ENCODE measurements around the gene ITPR1. TPM values are rescaled to one million over a fixed set of nuclear protein-coding genes. Genes with fewer than 3 reads are reported as not detected.
A peak's percentile ranks its signal among the peaks of the same experiment; 100 is the strongest.

ITPR1 gene
- total RNA-seq, 2 donors from 2014 or later, result 119 to 177 TPM

- Mint-ChIP-seq H3K4me1 (ENCODE audit: low read depth in 2 of 2) (peaks cover 49 to 59% of the 10 kb centered on the region in 2 donors), H3K27ac (peak overlapping the region; percentile 94 to 97), H3K4me3 (peak overlapping the region; percentile 92), H3K27me3 (no peaks in the 10 kb centered on the region), H3K36me3 (no peaks in the 10 kb centered on the region), H3K9me3 (peaks cover 4% of the 10 kb centered on the region)
- ATAC-seq (peak in 1 of 2 donors; percentile 20), DNase-seq (ENCODE audit: low spot score) (no peak)
Observed at GRCh38 chr3:4508048-4508981, 15.2 kb downstream of the ITPR1 start.

- no peak for DNase-seq (ENCODE audit: low spot score)
- ATAC-seq, result no peak
- Mint-ChIP-seq H3K4me1 (ENCODE audit: low read depth in 2 of 2) (peaks cover 43 to 51% of the 10 kb centered on the region in 2 donors), H3K27me3 (no peaks in the 10 kb centered on the region), H3K9me3 (peaks cover 4% of the 10 kb centered on the region), H3K27ac (peak overlapping the region in 1 of 2 donors; percentile 94), H3K36me3 (no peaks in the 10 kb centered on the region), H3K4me3 (no peak overlapping the region)
Observed at GRCh38 chr3:4509043-4509442, 15.9 kb downstream of the ITPR1 start.

GRCh38 chr3:4509983-4510755 is 17.0 kb downstream of the ITPR1 start:
- Mint-ChIP-seq H3K4me3 (no peak overlapping the region), H3K27ac (peak overlapping the region in 1 of 2 donors; percentile 94), H3K9me3 (peaks cover 4% of the 10 kb centered on the region), H3K27me3 (no peaks in the 10 kb centered on the region), H3K4me1 (ENCODE audit: low read depth in 2 of 2) (peaks cover 32 to 41% of the 10 kb centered on the region in 2 donors), H3K36me3 (no peaks in the 10 kb centered on the region)
- no peak for DNase-seq (ENCODE audit: low spot score)
- ATAC-seq, result no peak

- peak overlapping the region in 1 of 2 donors; percentile 24 for H3K27ac Mint-ChIP-seq
- no peaks in the 10 kb centered on the region for H3K9me3 Mint-ChIP-seq
- H3K4me3 Mint-ChIP-seq, result no peak overlapping the region
- peaks cover 17 to 26% of the 10 kb centered on the region in 2 donors for H3K4me1 Mint-ChIP-seq (ENCODE audit: low read depth in 2 of 2)
- ATAC-seq, result no peak
- no peak for DNase-seq (ENCODE audit: low spot score)
- H3K27me3 Mint-ChIP-seq, result no peaks in the 10 kb centered on the region
- no peaks in the 10 kb centered on the region for H3K36me3 Mint-ChIP-seq
Observed at GRCh38 chr3:4511491-4512262, 18.5 kb downstream of the ITPR1 start.

- Mint-ChIP-seq H3K27ac (no peak overlapping the region), H3K36me3 (no peaks in the 10 kb centered on the region), H3K4me1 (ENCODE audit: low read depth in 2 of 2) (peaks cover 11 to 21% of the 10 kb centered on the region in 2 donors), H3K27me3 (no peaks in the 10 kb centered on the region), H3K4me3 (no peak overlapping the region), H3K9me3 (no peaks in the 10 kb centered on the region)
- no peak for ATAC-seq
- DNase-seq (ENCODE audit: low spot score), result no peak
Observed at GRCh38 chr3:4512895-4513616, 19.9 kb downstream of the ITPR1 start.

GRCh38 chr3:4514321-4514720 is 21.2 kb downstream of the ITPR1 start:
- H3K27me3 Mint-ChIP-seq, result no peaks in the 10 kb centered on the region
- H3K4me3 Mint-ChIP-seq, result no peak overlapping the region
- DNase-seq (ENCODE audit: low spot score) (no peak), ATAC-seq (no peak)
- no peak overlapping the region for H3K27ac Mint-ChIP-seq
- H3K9me3 Mint-ChIP-seq, result no peaks in the 10 kb centered on the region
- no peaks in the 10 kb centered on the region for H3K36me3 Mint-ChIP-seq
- peaks cover 20 to 26% of the 10 kb centered on the region in 2 donors for H3K4me1 Mint-ChIP-seq (ENCODE audit: low read depth in 2 of 2)

GRCh38 chr3:4514916-4515315 is 21.8 kb downstream of the ITPR1 start:
- Mint-ChIP-seq H3K36me3 (no peaks in the 10 kb centered on the region), H3K4me1 (ENCODE audit: low read depth in 2 of 2) (peaks cover 26 to 29% of the 10 kb centered on the region in 2 donors), H3K9me3 (no peaks in the 10 kb centered on the region), H3K4me3 (no peak overlapping the region), H3K27me3 (no peaks in the 10 kb centered on the region), H3K27ac (peak overlapping the region in 1 of 2 donors; percentile 47)
- no peak for ATAC-seq
- DNase-seq (ENCODE audit: low spot score), result no peak

GRCh38 chr3:4515916-4516579 is 22.9 kb downstream of the ITPR1 start:
- Mint-ChIP-seq H3K4me1 (ENCODE audit: low read depth in 2 of 2) (peaks cover 30 to 35% of the 10 kb centered on the region in 2 donors), H3K27me3 (no peaks in the 10 kb centered on the region), H3K36me3 (no peaks in the 10 kb centered on the region), H3K9me3 (no peaks in the 10 kb centered on the region), H3K27ac (no peak overlapping the region), H3K4me3 (no peak overlapping the region)
- DNase-seq (ENCODE audit: low spot score) (no peak), ATAC-seq (no peak)

- H3K27me3 Mint-ChIP-seq, result no peaks in the 10 kb centered on the region
- no peaks in the 10 kb centered on the region for H3K36me3 Mint-ChIP-seq
- H3K9me3 Mint-ChIP-seq, result no peaks in the 10 kb centered on the region
- peak overlapping the region; percentile 74 to 95 for H3K27ac Mint-ChIP-seq
- H3K4me3 Mint-ChIP-seq, result no peak overlapping the region
- no peak for ATAC-seq
- DNase-seq (ENCODE audit: low spot score), result no peak
- peaks cover 27 to 35% of the 10 kb centered on the region in 2 donors for H3K4me1 Mint-ChIP-seq (ENCODE audit: low read depth in 2 of 2)
Observed at GRCh38 chr3:4517093-4517492, 23.9 kb downstream of the ITPR1 start.

GRCh38 chr3:4517643-4518311 is 24.6 kb downstream of the ITPR1 start:
- Mint-ChIP-seq H3K27me3 (no peaks in the 10 kb centered on the region), H3K27ac (peak overlapping the region; percentile 74 to 95), H3K4me3 (peak overlapping the region; percentile 67), H3K9me3 (no peaks in the 10 kb centered on the region), H3K36me3 (no peaks in the 10 kb centered on the region), H3K4me1 (ENCODE audit: low read depth in 2 of 2) (peaks cover 27 to 35% of the 10 kb centered on the region in 2 donors)
- no peak for DNase-seq (ENCODE audit: low spot score)
- ATAC-seq, result no peak

GRCh38 chr3:4520033-4520816 is 27.1 kb downstream of the ITPR1 start:
- no peak for ATAC-seq
- Mint-ChIP-seq H3K36me3 (no peaks in the 10 kb centered on the region), H3K4me3 (peak overlapping the region; percentile 67), H3K27ac (peak overlapping the region; percentile 74 to 95), H3K4me1 (ENCODE audit: low read depth in 2 of 2) (peaks cover 30 to 37% of the 10 kb centered on the region in 2 donors), H3K9me3 (no peaks in the 10 kb centered on the region), H3K27me3 (no peaks in the 10 kb centered on the region)
- DNase-seq (ENCODE audit: low spot score), result no peak
